ENCODE measurements around the gene LRRC14B.

DNA sequence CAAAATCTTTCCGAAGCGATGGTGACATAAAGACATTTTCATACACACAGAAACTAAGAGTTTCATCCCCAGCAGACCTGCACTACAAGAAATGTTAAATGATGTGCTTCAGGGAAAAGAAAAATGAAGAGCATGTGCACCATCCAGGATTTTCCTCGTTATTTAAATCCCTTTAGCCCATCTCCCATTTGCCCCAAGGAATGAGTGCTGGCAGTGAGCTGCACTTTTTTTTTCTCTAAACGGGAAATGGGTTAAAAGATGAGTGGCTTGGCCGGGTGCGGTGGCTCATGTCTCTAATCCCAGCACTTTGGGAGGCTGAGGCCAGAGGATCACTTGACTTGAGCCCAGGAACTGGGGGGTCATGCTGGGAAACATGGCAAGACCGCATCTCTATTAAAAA is 6.8 kb upstream of the LRRC14B start:
- TF ChIP-seq EZH2 (IDR thresholded peaks at IDR 0.05; ENCODE audit: low read length) = no peak
- TF ChIP-seq, protein P1, sequence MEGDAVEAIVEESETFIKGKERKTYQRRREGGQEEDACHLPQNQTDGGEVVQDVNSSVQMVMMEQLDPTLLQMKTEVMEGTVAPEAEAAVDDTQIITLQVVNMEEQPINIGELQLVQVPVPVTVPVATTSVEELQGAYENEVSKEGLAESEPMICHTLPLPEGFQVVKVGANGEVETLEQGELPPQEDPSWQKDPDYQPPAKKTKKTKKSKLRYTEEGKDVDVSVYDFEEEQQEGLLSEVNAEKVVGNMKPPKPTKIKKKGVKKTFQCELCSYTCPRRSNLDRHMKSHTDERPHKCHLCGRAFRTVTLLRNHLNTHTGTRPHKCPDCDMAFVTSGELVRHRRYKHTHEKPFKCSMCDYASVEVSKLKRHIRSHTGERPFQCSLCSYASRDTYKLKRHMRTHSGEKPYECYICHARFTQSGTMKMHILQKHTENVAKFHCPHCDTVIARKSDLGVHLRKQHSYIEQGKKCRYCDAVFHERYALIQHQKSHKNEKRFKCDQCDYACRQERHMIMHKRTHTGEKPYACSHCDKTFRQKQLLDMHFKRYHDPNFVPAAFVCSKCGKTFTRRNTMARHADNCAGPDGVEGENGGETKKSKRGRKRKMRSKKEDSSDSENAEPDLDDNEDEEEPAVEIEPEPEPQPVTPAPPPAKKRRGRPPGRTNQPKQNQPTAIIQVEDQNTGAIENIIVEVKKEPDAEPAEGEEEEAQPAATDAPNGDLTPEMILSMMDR (optimal IDR thresholded peaks at IDR 0.05 in 1 of 3, IDR thresholded peaks at IDR 0.05 in 1 of 3, conservative IDR thresholded peaks at IDR 0.05 in 1 of 3; ENCODE audit: extremely low read depth in 1 of 3, insufficient read depth in 2 of 3, low read length in 3 of 3) = no peak
